ENCODE measurements around the gene HP. TPM values are rescaled to one million over a fixed set of nuclear protein-coding genes. Genes with fewer than 3 reads are reported as not detected.

The HP gene
- total and polyA plus RNA-seq, 2 of the 13 experiments (the other 11 are each of a cell fraction or from before 2014, with no cell fraction given): 387 to 524 TPM

DNA sequence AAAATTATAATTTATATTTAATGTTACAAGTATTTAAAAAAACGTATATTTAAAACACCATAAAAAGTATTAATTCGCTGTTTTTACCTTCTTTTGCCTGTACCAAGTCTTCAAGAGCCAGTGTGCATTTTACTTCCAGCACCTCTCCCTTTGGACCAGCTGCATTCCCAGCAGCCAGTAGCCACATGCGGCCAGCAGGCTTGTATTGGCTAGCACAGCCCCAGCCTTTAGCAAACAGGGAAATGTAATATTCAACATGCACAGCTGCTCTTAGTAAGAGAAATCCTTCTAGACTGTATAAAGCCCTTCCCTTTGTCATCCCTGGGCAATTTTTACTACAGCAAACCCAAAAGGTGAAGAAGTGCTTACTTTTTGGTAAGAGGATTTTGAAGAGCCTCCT lies 39.2 kb upstream of the HP start:
- 89% methylated on average over 3 of the region's 3 CpGs for WGBS (ENCODE audit: low lambda C conversion rate)
- H3K4me3 ChIP-seq (replicated peaks in 1 of 3; ENCODE audit: insufficient read depth in 1 of 3, low read depth in 2 of 3, low read length in 3 of 3): no peak overlapping the region
- no peak for FAIRE-seq
- ATAC-seq: no peak
- ChIA-PET POLR2A (interaction anchor here (2.0 kb wide), 1 partner anchor 78 kb away, joined by 5 read pairs; the partner anchor contains the start of genes DHX38 and TXNL4B), CTCF (ENCODE audit: low intra/inter-chr PET ratio, low total read pairs) (no interaction called here)
- no peak overlapping the region for H3K4me2 ChIP-seq (ENCODE audit: low read depth, low read length)
- H4K20me1 ChIP-seq (ENCODE audit: insufficient read depth, low read length): no peaks in the 10 kb centered on the region
- TF ChIP-seq TMF1 (CRISPR knock-in tag; IDR thresholded peaks at IDR 0.05; ENCODE audit: low read depth): no peak
- no peak for TF ChIP-seq ZNF34 (CRISPR knock-in tag; IDR thresholded peaks at IDR 0.05; ENCODE audit: borderline replicate concordance)
- no peak for TF ChIP-seq ZNF879 (CRISPR knock-in tag; IDR thresholded peaks at IDR 0.05)
- no peak for TF ChIP-seq DNMT1 (CRISPR knock-in tag; IDR thresholded peaks at IDR 0.05)
- no peak for TF ChIP-seq ZNF432 (CRISPR knock-in tag; IDR thresholded peaks at IDR 0.05; ENCODE audit: borderline replicate concordance)
- no peak for TF ChIP-seq ZBTB20 (CRISPR knock-in tag; IDR thresholded peaks at IDR 0.05; ENCODE audit: borderline replicate concordance, low read depth)
- TF ChIP-seq SNRNP70 (IDR thresholded peaks at IDR 0.05; ENCODE audit: low read depth, low read length): no peak
- TF ChIP-seq ZNF160 (CRISPR knock-in tag; IDR thresholded peaks at IDR 0.05): no peak
- TF ChIP-seq ZNF20 (CRISPR knock-in tag; IDR thresholded peaks at IDR 0.05): no peak
- no peak for TF ChIP-seq GFI1 (CRISPR knock-in tag; IDR thresholded peaks at IDR 0.05; ENCODE audit: borderline replicate concordance)
- no peak for TF ChIP-seq TFE3 (CRISPR knock-in tag; IDR thresholded peaks at IDR 0.05)
- TF ChIP-seq TOE1 (CRISPR knock-in tag; IDR thresholded peaks at IDR 0.05): no peak
- no peak for TF ChIP-seq CREBL2 (CRISPR knock-in tag; IDR thresholded peaks at IDR 0.05; ENCODE audit: borderline replicate concordance)
- TF ChIP-seq RBFOX2 (IDR thresholded peaks at IDR 0.05; ENCODE audit: low read depth, low read length): no peak
- TF ChIP-seq ZNF777 (CRISPR knock-in tag; IDR thresholded peaks at IDR 0.05): no peak
- TF ChIP-seq, protein P1, sequence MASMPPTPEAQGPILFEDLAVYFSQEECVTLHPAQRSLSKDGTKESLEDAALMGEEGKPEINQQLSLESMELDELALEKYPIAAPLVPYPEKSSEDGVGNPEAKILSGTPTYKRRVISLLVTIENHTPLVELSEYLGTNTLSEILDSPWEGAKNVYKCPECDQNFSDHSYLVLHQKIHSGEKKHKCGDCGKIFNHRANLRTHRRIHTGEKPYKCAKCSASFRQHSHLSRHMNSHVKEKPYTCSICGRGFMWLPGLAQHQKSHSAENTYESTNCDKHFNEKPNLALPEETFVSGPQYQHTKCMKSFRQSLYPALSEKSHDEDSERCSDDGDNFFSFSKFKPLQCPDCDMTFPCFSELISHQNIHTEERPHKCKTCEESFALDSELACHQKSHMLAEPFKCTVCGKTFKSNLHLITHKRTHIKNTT (CRISPR knock-in tag; IDR thresholded peaks at IDR 0.05): no peak
- TF ChIP-seq, protein P2, sequence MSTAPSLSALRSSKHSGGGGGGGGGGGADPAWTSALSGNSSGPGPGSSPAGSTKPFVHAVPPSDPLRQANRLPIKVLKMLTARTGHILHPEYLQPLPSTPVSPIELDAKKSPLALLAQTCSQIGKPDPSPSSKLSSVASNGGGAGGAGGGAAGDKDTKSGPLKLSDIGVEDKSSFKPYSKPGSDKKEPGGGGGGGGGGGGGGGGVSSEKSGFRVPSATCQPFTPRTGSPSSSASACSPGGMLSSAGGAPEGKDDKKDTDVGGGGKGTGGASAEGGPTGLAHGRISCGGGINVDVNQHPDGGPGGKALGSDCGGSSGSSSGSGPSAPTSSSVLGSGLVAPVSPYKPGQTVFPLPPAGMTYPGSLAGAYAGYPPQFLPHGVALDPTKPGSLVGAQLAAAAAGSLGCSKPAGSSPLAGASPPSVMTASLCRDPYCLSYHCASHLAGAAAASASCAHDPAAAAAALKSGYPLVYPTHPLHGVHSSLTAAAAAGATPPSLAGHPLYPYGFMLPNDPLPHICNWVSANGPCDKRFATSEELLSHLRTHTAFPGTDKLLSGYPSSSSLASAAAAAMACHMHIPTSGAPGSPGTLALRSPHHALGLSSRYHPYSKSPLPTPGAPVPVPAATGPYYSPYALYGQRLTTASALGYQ (CRISPR knock-in tag; IDR thresholded peaks at IDR 0.05): no peak
- TF ChIP-seq TBX2 (CRISPR knock-in tag; IDR thresholded peaks at IDR 0.05; ENCODE audit: borderline replicate concordance): no peak
- TF ChIP-seq ZNF770 (CRISPR knock-in tag; IDR thresholded peaks at IDR 0.05): no peak
- TF ChIP-seq ZBTB42 (CRISPR knock-in tag; IDR thresholded peaks at IDR 0.05): no peak
- intact Hi-C loops (cut with micrococcal nuclease; ENCODE audit: unreplicated experiment): no loop called here
- H3K27ac ChIP-seq (ENCODE audit: extremely low read length, insufficient read depth, low read length): no peak overlapping the region
- no peaks in the 10 kb centered on the region for H3K27me3 ChIP-seq (ENCODE audit: control insufficient read depth in 1 of 2, insufficient read depth in 2 of 2, low read length in 2 of 2)
- no peaks in the 10 kb centered on the region for H3K79me2 ChIP-seq (ENCODE audit: insufficient read depth, low read length)
- H2AFZ ChIP-seq (ENCODE audit: low read length): no peak overlapping the region
- in situ Hi-C loops (cut with HindIII; ENCODE audit: extremely low pct_ligation_motif_present, low pct_unique_long_range_greater_than_20kb): no loop called here
- no peak overlapping the region for H3K9ac ChIP-seq (ENCODE audit: insufficient read depth, low read depth, low read length)
- H3K4me1 ChIP-seq (ENCODE audit: insufficient read depth, low read length): peaks cover 34% of the 10 kb centered on the region
- H3K9me3 ChIP-seq (ENCODE audit: low read length): no peaks in the 10 kb centered on the region
- no TSS peak for BruUV-seq (replicated peaks)
- no peak for DNase-seq (ENCODE audit: low spot score)
- peaks cover 8 to 36% of the 10 kb centered on the region in 2 experiments for H3K36me3 ChIP-seq (replicated peaks in 1 of 2; ENCODE audit: control insufficient read depth in 1 of 2, insufficient read depth in 2 of 2, low read length in 2 of 2)

Data from HepG2 (cell line).